ENCODE results near the gene ASB8.

The ASB8 gene

DNA sequence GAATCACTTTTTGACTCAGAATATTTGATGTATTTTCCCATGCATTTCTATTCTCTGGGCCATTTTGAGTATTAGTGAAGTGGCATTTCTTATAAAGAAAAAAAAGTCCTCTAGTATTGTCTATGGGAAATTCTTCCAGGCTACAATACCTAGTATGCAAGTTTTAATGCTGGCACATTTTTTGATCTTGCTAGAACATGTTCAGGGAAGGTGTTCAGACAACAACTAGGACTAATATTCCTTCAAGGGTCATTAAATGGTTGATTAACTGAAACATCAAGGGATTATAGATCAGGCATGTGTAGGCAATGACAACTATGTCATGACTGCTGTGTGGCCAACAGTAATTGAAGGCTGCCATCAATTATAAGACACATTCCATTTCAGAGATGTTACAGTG is 33.8 kb upstream of the ASB8 start:
- TF ChIP-seq CTCF (IDR thresholded peaks at IDR 0.05; ENCODE audit: borderline replicate concordance, insufficient read depth, low read depth, low read length) = no peak
- H3K4me3 ChIP-seq (ENCODE audit: low read depth, low read length) = no peak overlapping the region

DNA sequence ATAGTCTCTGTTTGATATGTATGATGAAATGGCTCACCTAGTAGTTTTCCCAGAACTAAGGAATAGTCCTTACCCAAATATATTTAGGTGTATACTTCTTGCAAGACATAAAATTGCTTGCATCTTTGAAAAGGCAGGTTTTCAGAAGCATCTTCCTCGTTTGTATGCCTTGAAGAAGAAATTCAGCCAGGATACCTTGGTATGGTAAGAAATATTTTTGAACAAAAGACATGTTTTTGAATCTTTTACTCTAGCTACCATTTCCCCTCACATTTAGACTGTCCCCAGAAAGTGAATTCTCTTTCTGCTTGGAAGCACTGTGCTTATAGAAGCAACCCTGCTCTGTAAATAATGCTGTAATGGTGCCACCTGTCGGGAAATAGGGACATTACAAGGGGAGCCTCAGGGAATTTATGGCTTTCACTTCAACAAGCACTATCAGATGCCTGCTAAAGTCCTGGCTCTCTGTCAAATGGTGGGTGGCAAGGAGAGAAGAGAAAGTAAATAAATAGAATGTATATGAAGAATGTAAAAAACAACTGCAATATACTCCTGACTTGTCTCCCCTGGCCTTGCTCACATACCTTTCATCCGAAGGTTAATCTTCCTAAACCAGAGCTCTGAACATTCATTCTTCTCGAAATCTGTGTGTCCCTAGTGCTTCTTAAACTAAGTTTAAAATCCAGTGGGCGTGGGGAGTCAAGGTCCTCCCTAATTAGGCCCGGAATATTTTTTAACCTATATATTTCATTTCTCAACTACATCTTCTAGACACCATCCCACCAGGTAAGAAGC is 32.2 kb upstream of the ASB8 start:
- TF ChIP-seq CTCF (IDR thresholded peaks at IDR 0.05; ENCODE audit: borderline replicate concordance, insufficient read depth, low read depth, low read length) = peak; percentile 68
- H3K4me3 ChIP-seq (ENCODE audit: low read depth, low read length) = no peak overlapping the region

DNA sequence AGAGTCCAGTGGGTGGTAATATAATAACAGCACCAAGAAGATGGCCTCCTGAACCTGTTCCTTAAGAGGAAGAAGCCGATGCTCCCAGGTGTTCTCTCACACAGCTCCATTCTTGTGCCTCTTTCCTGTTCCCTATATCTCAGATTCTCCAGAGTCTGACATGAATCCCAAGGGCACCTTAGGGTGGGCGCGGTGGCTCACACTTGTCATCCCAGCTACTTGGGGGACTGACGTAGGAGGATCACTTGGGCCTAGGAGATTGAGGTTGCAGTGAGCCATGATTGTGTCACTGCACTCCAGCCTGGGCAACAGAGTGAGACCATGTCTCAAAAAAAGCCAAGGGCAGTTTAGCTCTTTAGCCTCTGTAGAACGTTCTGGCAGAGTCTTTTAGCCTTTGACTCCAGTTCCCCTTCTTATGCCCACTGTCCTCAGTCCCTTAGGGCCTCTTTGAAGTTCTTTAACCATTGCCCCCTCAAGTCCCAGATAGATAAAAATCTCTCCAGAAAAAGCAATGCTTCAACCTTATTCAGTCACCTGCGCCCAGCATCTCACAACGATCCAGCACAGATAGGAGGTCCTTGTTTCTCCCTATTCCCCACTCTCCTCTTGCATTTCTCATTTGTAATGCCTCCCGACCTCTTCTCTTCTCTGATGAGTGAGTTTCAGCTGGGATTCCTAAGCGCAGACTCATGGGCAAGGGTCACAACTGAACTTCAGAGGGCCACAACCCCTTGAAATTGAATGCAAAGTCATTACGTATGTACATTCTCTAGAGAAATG is 30.8 kb upstream of the ASB8 start:
- H3K4me3 ChIP-seq (ENCODE audit: low read depth, low read length) = no peak overlapping the region

DNA sequence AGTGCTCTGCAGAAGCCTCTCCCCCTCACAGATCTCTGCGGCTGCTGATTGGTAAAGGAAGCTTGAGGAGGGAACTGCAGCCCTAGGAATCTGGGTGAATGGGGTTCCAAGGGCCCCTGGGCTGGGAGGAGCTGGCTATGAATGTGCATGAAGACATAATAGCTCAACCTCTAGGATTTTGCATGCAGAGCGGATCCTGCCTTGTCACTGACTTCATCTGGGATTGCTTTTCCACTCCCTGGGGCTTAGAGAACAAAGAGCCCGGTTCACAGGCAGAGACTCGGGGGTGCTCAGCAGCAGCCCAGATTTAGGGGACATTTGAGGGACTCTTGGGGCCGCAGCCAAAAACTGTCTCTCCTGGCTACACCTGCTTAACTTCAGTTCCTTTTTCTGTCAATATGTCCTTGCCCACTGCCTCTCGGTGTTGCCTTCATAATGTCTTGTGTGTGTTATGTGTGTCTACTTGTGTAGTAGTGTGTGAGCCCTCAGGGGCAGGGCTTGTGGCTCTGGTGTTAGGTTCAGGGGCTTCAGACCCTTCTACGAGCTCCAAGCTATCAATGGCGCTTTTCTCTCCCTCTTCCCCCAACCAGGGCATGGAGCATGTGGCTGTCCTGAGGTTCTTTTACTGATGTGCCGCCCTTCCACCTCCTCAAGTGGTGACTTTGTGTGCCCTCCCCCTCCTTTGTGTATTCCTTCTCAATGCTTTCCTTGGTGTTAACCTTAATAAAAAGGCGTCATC is 28.0 kb upstream of the ASB8 start:
- no peak overlapping the region for H3K4me3 ChIP-seq (ENCODE audit: low read depth, low read length)
- no peak for TF ChIP-seq CTCF (IDR thresholded peaks at IDR 0.05; ENCODE audit: borderline replicate concordance, insufficient read depth, low read depth, low read length)

More for the DNA sequence above, 30.8 kb upstream of the ASB8 start:
- no peak for TF ChIP-seq CTCF (IDR thresholded peaks at IDR 0.05; ENCODE audit: borderline replicate concordance, insufficient read depth, low read depth, low read length)

GRCh38 chr12:48184549-48184922 is 27.2 kb upstream of the ASB8 start:
- no peak overlapping the region for H3K4me3 ChIP-seq (ENCODE audit: low read depth, low read length)
- no peak for TF ChIP-seq CTCF (IDR thresholded peaks at IDR 0.05; ENCODE audit: borderline replicate concordance, insufficient read depth, low read depth, low read length)

GRCh38 chr12:48183876-48184548 is 26.7 kb upstream of the ASB8 start:
- peak overlapping the region; percentile 71 for H3K4me3 ChIP-seq (ENCODE audit: low read depth, low read length)
- no peak for TF ChIP-seq CTCF (IDR thresholded peaks at IDR 0.05; ENCODE audit: borderline replicate concordance, insufficient read depth, low read depth, low read length)
